Stimulated activated CD8-positive, alpha-beta memory T cell treated with anti-CD3 and anti-CD28 coated beads, Interleukin-12 subunit alpha, Interleukin-12 subunit beta, amount 100 ng/mL, for 24 hours (primary cell): ENCODE results near the gene MRPL47.
"Not testable (repeated sequence)": the region's sequence is repeated elsewhere in the genome, so short reads cannot be mapped to it uniquely, and the experiment has no call there.

Experiments
- DNase-seq: peaks from one replicate; pipeline ENCODE4 v3.0.0-alpha.2; 2020; ENCODE audit errors: extremely low read depth

Gene MRPL47

DNA sequence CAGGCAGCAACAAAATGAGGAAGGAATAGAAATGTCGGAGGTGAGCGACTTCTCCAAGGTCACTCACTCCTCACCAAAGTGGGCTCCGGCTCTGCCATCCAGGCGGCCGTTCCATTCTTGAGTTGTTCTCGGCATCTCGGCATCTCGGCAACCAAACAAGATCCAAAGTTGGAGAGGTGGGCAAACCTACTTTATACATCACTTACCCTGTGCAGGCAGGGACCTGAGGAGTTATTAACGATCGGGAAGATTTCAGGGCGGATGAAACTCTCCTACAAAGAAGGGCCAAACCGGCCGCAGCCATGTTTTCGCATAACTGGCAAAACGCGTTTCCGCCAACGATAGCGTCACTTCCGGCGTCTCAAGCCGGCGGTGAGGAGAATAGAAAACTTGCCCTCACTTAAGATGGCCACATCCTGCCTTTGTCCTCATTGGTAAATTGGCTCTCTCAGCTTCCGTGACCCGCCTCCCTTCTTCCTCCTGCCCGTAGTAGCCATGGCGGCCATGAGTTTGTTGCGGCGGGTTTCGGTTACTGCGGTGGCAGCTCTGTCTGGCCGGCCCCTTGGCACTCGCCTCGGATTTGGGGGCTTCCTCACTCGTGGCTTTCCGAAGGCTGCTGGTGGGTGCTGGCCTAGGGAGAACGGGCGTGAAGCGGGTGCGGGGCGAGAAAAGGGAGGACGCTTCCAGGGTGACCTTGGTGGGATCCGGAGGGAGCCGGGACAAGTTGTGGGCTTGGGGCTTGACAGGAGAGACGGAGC lies at the start of gene MRPL47, which contains the start of gene NDUFB5:
Gene MRPL47 (minus strand): TSS at position 318 of the 758 bp plus-strand sequence. CDS start 14 bp downstream, at position 304.
Gene NDUFB5 (plus strand): TSS at position 474 of the 758 bp plus-strand sequence. CDS start 22 bp downstream, at position 496.
- DNase-seq, result peak; percentile 84

DNA sequence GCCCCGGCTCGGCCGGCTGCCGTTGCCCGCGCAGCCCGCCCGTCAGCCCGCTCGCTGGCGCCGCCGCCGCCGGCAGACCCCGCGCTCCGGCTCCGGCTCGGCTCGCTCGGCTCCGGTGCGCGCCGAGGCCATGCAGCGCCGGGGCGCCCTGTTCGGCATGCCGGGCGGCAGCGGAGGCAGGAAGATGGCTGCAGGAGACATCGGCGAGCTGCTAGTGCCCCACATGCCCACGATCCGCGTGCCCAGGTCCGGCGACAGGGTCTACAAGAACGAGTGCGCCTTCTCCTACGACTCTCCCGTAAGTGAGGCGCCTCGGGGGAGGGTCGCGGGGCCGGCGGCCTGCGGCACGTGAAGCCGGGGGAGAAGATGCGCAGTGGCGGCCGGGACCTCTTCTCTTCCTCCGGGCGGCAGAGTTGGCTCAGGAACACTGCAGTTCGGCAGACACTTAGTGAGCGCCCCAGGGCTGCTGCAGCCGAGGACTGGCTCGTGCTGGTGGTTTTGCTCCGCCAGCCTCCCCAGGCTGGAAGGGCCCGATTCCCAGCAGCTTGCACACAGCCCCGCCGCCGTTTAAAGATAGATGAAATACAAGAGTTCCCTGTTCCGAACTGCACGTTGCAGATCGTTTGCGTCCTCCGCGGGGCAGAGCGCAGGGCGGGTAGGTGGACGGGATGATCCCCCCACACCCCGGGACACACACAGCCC lies 48.8 kb upstream of the MRPL47 start:
- DNase-seq, result peak; percentile 17

DNA sequence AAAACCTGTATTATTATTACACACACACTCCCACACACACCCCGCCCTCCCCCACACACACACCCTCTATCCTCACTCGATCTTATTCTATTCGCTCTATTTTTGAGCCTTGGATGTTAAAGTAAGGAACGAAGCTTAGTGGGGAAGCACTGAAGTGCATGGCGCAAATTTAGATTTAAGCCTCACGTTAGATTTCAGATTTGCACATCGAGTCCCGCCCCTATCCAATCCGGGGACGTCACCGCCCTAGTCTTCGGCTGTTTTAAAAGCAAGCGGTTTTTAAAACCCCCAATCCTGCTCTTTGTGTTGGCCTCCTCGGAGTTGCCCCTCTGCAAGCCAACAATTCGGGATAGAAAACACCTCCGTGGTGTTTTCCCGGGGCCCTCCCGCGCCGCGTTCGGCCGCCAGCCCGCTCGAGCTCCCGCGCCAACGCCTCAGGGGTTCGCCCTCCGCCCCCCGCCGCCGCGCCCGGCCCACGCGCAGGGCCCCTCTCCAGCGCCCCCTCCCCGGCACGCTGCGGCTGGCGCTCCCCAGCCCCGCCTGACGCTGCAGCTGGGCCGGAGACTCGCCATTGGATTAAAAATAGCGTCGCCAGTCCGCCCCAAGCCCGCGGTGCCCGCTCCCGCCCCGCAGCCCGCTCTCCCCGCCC lies 48.1 kb upstream of the MRPL47 start, which contains the start of gene USP13:
Gene USP13 (plus strand): TSS at position 594 of the 649 bp plus-strand sequence. CDS start 186 bp downstream, outside the sequence.
- DNase-seq, result peak; percentile 8

DNA sequence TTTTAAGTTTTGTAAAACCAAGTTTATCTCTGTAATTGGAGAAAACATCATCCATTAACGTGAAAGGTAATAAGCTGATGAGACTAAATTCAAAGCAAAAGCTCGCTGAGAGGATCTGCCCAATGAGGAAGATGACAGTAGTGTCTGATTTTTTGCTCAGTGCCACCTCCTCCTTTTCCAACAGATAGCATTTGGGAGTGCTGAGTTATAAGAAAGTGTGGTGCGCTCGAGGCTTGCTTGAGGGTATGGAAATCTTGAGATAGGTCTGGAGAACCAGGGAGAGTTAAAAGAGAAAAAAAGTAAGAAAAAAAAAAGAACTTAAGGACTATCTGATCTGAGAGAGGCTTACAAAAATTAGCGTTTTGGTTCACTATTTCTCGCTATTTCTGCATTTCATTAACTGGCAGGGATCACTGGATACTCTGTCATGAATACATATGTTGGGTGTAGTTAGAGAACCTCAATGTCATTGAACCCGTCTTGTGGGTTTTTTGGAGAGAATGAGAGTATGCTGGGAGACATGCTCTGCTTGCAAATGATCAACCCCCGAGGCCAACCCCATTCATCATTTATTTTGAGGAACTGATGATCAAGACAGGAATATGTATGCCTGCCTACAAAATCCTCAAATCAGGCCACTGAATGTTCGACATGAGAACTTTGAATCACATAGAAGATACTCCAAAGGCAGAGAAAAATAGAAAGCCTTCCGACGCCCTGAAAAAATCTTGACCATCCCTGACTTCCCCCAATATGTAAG lies 47.4 kb upstream of the MRPL47 start:
- DNase-seq, result no peak

DNA sequence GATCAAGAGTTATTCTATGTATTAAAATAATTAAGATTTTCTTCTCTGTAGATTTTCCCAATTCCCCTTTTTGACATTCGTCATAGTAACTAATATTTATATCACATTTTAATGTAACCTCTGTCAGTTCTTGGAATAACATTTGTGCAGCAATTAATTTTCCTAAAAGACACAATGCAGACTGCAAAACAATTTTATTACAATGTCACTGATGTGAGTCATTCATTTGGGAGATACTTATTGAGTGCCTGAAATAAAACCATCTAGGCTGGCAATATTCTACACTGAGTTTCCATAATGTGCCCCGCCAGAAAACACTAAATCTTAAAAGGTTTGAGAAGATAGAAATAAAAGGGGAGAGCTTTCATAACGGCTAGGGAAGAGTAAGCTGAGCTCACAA lies 41.7 kb upstream of the MRPL47 start:
- DNase-seq, result no peak

DNA sequence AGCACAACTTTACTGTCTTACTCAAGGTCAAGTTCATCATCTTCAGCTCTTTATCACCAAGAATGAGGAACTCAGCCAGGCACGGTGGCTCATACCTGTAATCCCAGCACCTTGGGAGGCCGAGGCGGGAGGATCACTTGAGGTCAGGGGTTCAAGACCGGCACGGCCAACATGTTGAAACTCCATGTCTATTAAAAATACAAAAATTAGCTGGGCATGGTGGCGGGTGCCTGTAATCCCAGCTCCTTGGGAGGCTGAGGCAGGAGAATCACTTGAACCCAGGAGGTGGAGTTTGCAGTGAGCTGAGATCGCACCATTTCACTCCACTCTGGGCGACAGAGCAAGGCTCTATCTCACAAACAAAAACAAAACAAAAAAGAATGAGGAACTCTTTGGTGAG lies 39.4 kb upstream of the MRPL47 start:
- DNase-seq, result not testable (repeated sequence)

DNA sequence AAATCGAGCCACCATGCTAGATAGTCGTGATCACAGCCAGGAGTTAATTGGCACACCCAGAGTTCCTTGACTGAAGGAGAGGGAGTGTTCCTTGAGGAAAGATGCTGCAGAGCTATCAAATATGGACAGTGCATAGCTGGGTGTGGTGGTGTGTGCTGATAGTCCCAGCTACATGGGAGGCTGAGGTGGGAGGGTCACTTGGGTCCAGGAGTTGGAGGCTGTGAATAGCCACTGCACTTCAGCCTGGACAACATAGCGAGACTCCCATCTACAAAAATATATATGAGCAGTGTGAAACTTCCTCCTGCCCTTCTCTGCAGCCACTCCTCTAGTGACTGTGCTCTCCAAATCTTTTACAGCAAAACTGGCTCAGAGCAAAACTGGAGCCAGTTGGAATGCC lies 38.4 kb upstream of the MRPL47 start:
- DNase-seq, result no peak

DNA sequence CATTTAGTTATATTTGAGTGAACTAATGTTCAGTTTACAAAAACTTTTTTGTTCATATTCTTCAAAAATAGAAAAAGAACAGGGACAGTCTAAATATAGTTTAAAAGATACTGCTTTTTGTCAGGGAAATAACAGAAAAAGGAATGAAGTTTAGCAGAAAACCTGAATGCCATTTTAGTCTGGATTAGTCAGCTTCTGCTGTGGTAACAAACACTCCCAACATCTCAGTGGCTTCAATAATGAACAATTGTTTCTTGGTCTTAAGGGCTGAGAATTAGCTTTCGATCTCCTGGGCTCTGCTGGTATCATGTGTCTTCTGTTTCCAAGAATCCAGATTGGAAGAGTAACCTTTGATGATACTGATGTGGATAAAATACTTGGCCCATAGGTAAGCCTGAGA lies 36.0 kb upstream of the MRPL47 start:
- no peak for DNase-seq

DNA sequence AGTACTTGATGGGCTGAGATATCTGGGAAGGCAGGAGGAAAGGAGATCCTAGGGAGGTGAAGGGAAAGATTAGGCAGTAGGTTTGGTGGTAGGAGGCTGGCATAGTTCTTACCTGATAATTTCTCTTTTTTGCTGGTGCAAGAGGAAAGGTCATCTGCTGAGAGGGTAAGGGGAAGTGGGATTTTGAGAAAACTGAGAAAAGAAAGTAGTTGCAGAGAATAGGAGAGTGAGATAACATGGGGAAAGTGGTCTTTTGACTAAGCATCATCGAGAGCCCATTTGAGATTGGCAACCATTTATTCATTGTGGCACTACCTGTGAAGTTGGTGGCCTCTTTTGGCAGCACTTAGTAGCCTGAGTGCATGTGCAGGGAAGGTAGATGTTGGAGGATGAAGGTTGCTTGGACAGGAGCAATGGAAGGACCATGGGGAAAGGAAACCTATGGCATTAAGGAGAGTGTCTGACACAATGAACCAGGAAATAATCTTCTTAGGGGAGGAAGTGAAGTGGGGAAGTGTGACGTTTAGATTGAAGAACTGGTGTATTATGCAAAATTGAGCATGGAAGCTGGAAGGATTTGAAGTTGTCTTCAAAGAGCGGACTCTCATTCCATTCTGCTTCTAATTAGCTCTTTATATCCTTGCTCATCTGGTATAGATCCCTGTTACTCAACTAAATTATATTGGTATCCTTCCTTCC lies 26.5 kb upstream of the MRPL47 start:
- no peak for DNase-seq

DNA sequence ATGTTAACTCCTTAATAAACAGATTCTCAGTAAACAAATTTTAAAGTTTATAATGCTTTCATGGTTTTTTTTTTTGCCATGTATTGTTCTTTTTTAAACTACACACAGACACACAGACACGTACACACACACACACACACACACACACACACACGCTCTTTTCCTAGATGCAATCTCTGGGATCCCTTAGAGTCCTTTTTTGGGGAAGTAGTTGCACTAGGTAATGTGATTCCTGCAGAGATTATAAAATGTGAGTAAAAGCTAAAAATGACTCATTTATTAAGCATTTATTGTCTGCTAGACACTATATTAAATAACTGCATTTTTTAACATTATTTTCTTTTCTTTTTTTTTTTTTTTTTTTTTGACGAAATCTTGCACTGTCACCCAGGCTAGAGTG lies 20.0 kb upstream of the MRPL47 start:
- no peak for DNase-seq

DNA sequence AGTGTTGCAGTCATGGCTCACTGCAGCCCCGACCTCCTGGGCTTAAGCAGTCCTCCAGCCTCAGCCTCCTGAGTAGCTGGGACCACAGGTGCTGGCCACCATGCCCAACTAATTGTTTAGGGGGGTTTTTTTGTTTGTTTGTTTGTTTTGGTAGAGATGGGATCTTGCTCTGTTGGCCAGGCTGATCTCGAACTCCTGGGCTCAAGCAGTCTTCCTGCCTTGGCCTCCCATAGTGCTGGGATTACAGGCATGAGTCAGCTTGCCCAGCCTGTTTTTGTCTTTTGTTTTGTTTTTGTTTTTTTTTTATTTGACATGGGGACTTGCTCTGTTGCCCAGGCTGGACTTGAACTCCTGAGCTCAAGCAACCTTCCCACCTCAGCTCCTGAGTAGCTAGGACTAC lies 17.6 kb upstream of the MRPL47 start:
- DNase-seq, result no peak

DNA sequence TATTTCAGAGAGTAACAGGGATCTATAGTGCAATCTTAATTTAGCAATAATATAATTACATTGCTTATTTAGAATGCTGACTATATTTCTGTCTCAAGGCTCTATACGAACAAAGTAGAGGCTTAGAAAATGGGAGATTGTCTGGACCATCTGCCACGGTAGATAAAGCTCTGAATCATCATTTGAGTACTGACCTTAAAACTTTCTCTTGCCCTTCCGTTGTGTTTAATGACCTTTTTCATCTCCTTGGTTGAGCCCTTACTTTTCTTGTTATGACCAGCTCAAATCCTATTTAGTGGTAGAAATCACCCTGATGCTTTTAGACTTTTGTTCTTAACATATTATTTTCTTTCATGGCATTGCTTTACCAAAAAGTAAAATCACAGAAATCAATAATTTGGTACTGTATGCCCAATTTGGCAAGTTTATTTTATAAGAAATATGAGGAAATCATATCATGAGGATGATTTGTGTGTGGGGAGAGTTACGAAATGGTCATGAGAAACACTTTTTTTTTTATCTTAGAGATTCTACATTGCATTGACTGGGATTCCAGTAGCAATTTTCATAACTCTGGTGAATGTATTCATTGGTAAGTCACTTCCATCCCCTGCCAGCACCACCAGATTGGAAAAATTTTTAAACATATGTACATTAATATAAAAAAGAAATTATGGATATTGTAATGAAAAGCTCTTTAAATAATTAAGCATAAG lies 11.2 kb upstream of the MRPL47 start:
- no peak for DNase-seq

DNA sequence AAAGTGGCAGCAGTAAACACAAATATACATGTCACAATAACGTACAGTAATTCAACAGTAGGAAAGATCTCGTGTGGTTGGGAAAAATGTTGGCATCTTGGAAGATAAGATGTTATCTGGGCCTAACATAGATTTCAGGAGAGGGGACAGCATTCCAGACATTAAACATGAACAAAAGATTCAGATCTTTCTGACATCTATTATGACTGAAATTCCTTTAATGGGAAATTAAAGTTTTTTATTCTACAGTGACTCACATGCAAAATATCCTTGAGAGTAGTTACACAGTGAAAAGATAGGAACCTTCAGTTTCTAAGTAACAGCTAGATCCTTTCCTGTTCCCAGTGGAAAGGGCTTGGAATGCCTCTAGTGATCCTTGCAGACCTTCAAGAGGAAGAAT lies 9.4 kb upstream of the MRPL47 start:
- DNase-seq, result no peak

DNA sequence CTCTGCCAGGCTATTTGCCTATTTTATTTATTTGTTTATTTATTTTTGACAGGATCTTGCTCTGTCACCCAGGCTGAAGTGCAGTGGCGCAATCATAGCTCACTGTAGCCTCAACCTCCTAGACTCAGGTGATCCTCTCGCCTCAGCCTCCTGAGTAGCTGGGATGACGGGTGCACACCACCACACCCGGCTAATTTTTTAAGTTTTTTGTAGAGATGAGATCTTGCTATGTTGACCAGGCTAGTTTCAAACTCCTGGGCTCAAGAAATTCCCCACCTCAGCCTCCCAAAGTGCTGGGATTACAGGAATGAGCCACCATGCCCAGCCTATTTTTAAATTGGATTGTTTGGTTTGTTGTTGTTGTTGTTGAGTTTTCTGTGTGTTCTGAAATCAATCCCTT lies 5.6 kb upstream of the MRPL47 start:
- no peak for DNase-seq

DNA sequence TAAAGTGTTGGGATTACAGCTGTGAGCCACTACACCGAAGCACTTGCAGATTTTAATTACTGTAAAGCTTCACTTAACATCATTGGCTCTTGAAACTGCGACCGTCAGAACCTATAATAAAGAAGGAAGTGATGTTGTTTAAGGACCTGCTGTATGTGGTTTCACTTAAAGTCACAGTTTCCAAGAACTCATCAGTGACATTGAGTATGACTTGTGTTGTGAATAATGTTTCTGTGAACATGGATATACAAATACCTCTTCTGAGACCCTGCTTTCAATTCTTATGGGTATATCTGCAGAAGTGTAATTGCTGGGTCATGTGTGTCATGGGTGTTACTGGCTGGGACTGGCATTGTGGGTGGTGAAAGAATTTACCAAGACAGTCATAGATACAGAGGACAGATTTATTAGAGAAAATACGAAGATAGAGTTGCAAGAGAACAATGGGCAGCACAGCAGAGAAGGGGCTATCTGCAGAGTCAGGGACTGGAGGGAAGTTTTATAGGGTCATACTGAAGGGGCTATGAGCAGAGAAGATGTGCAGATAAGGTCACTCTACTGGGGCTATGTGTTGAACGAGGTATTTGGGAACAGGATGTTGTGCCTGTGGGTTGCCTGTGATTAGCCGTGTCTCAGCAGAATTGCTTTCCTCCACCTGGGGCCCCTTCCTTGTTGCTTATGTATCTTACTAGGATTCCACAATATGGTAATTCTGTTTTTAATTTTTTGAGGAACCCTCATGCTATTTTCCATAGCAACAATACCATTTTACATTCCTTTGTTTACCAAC lies 4.7 kb upstream of the MRPL47 start:
- no peak for DNase-seq

DNA sequence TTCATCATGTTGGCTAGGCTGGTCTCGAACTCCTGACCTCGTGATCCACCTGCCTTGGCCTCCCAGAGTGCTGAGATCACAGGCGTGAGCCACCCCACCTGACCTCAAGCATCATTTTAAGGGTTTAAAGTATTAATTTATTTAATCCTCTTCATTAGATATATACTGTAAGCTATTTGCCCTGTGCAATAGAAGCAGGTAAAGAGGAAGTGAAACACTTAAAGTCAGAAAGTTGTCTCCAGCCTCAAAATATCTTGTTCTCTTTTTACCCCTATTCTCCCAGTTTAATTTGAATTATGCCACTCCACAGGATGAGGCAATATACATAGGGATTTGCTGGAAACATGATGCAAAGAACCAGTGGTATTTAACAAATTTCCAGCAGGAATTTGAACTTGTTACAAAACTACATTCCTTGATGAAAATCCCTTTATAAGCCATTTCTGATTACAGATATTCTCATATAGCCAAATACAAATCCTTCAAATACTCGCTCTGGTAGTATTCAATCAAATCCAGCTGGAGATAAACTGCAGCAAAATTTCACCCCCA lies 2.2 kb upstream of the MRPL47 start:
- no peak for DNase-seq

DNA sequence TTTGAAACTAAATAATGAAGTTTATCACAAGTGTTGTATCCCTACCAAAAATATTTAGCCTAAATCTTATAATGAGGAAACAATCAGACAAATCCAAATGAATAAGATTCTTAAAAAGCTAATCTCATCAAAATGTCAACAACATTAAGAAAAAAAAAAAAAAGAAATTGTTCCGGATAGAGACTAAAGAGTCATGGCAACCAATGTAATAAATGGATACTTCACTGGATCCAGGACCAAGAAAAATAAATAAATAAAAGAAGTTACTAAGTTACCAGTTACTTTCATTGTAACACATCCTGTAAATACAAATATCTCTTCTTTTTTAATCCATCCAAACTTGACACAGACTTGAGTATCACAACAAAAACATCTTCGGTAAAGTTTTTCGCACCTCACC lies 607 bp downstream of the MRPL47 start:
- DNase-seq, result no peak

DNA sequence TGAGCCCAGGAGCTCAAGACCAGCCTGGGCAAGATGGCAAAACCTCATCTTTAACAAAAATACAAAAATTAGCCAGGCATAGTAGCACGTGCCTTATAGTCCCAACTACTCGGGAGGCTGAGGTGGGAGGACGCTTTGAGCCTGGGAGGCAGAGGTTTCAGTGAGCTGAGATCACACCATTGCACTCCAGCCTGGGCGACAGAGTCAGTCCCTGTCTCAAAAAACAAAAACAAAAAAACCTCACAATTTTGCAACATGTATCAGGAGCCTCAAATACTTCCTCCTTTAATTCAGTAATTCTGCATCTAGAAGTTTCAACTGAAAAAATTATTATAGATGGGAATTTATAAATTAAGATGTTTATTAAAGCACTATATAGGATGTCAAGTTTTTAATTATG lies 1.1 kb downstream of the MRPL47 start:
- DNase-seq, result no peak

DNA sequence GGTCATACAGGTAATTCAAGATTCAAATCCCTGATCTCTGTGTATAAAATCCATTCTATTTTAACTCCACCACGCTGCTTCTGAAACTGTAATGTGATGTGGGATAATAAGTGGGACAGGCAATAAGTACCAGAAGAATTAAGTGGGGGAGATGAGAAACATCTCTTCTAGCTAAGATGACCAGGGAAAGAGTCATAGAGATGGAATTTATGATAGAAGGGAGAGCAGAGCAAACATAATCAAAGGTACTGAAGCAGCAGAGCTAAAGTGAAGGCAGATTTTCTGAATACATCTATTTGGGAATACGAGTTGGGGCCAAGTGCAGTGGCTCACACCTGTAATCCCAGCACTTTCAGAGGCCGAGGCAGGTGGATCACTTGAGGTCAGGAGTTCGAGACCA lies 4.9 kb downstream of the MRPL47 start:
- no peak for DNase-seq
